ENCODE measurements around the gene C16orf92.

Gene C16orf92

GRCh38 chr16:30026449-30026848 is 3.5 kb downstream of the C16orf92 start:
- peaks cover 0 to 5% of the 10 kb centered on the region in 2 donors for H3K4me1 ChIP-seq (ENCODE audit: control insufficient read depth in 2 of 2, insufficient read depth in 2 of 2, low read length in 2 of 2)
- H3K9me3 ChIP-seq (ENCODE audit: control insufficient read depth in 2 of 2, low read length in 2 of 2): no peaks in the 10 kb centered on the region
- no peak overlapping the region for H3K27ac ChIP-seq (ENCODE audit: low read depth in 2 of 2, low read length in 2 of 2)
- no peaks in the 10 kb centered on the region for H3K36me3 ChIP-seq (ENCODE audit: control insufficient read depth in 2 of 2, insufficient read depth in 2 of 2, low read length in 2 of 2)
- H3K4me3 ChIP-seq (ENCODE audit: low read length in 2 of 2): no peak overlapping the region
- H3K9ac ChIP-seq (ENCODE audit: low read depth in 1 of 2, low read length in 2 of 2): no peak overlapping the region
- peaks cover 20 to 30% of the 10 kb centered on the region in 2 donors for H3K27me3 ChIP-seq (ENCODE audit: control insufficient read depth in 2 of 2, insufficient read depth in 2 of 2, low read length in 2 of 2)

- Histone ChIP-seq H3K36me3 (ENCODE audit: control insufficient read depth in 2 of 2, insufficient read depth in 2 of 2, low read length in 2 of 2) (no peaks in the 10 kb centered on the region), H3K4me3 (ENCODE audit: low read length in 2 of 2) (no peak overlapping the region), H3K4me1 (ENCODE audit: control insufficient read depth in 2 of 2, insufficient read depth in 2 of 2, low read length in 2 of 2) (no peaks in the 10 kb centered on the region), H3K9me3 (ENCODE audit: control insufficient read depth in 2 of 2, low read length in 2 of 2) (no peaks in the 10 kb centered on the region), H3K27ac (ENCODE audit: low read depth in 2 of 2, low read length in 2 of 2) (no peak overlapping the region), H3K9ac (ENCODE audit: low read depth in 1 of 2, low read length in 2 of 2) (no peak overlapping the region), H3K27me3 (ENCODE audit: control insufficient read depth in 2 of 2, insufficient read depth in 2 of 2, low read length in 2 of 2) (peaks cover 29 to 39% of the 10 kb centered on the region in 2 donors)
Measured at GRCh38 chr16:30027588-30028437, 4.8 kb downstream of the C16orf92 start.

GRCh38 chr16:30028438-30029076 is 5.6 kb downstream of the C16orf92 start:
- Histone ChIP-seq H3K36me3 (ENCODE audit: control insufficient read depth in 2 of 2, insufficient read depth in 2 of 2, low read length in 2 of 2) (no peaks in the 10 kb centered on the region), H3K27ac (ENCODE audit: low read depth in 2 of 2, low read length in 2 of 2) (no peak overlapping the region), H3K9ac (ENCODE audit: low read depth in 1 of 2, low read length in 2 of 2) (no peak overlapping the region), H3K27me3 (ENCODE audit: control insufficient read depth in 2 of 2, insufficient read depth in 2 of 2, low read length in 2 of 2) (peaks cover 29 to 39% of the 10 kb centered on the region in 2 donors), H3K4me3 (ENCODE audit: low read length in 2 of 2) (no peak overlapping the region), H3K9me3 (ENCODE audit: control insufficient read depth in 2 of 2, low read length in 2 of 2) (no peaks in the 10 kb centered on the region), H3K4me1 (ENCODE audit: control insufficient read depth in 2 of 2, insufficient read depth in 2 of 2, low read length in 2 of 2) (no peaks in the 10 kb centered on the region)

- Histone ChIP-seq H3K27me3 (ENCODE audit: control insufficient read depth in 2 of 2, insufficient read depth in 2 of 2, low read length in 2 of 2) (peaks cover 29 to 39% of the 10 kb centered on the region in 2 donors), H3K4me3 (ENCODE audit: low read length in 2 of 2) (no peak overlapping the region), H3K9ac (ENCODE audit: low read depth in 1 of 2, low read length in 2 of 2) (no peak overlapping the region), H3K27ac (ENCODE audit: low read depth in 2 of 2, low read length in 2 of 2) (no peak overlapping the region), H3K36me3 (ENCODE audit: control insufficient read depth in 2 of 2, insufficient read depth in 2 of 2, low read length in 2 of 2) (no peaks in the 10 kb centered on the region), H3K4me1 (ENCODE audit: control insufficient read depth in 2 of 2, insufficient read depth in 2 of 2, low read length in 2 of 2) (no peaks in the 10 kb centered on the region), H3K9me3 (ENCODE audit: control insufficient read depth in 2 of 2, low read length in 2 of 2) (no peaks in the 10 kb centered on the region)
Measured at GRCh38 chr16:30030011-30030685, 7.2 kb downstream of the C16orf92 start.

GRCh38 chr16:30030841-30031413 is 7.9 kb downstream of the C16orf92 start, which contains the start of gene TLCD3B:
Gene TLCD3B (minus strand): TSS chr16:30031271. CDS start chr16:30030527, 744 bp downstream.
- Histone ChIP-seq H3K36me3 (ENCODE audit: control insufficient read depth in 2 of 2, insufficient read depth in 2 of 2, low read length in 2 of 2) (no peaks in the 10 kb centered on the region), H3K9me3 (ENCODE audit: control insufficient read depth in 2 of 2, low read length in 2 of 2) (no peaks in the 10 kb centered on the region), H3K4me1 (ENCODE audit: control insufficient read depth in 2 of 2, insufficient read depth in 2 of 2, low read length in 2 of 2) (no peaks in the 10 kb centered on the region), H3K27ac (ENCODE audit: low read depth in 2 of 2, low read length in 2 of 2) (no peak within 1 kb of the TSS), H3K9ac (ENCODE audit: low read depth in 1 of 2, low read length in 2 of 2) (no peak within 1 kb of the TSS), H3K4me3 (ENCODE audit: low read length in 2 of 2) (no peak within 1 kb of the TSS), H3K27me3 (ENCODE audit: control insufficient read depth in 2 of 2, insufficient read depth in 2 of 2, low read length in 2 of 2) (peaks cover 29 to 33% of the 10 kb centered on the region in 2 donors)

GRCh38 chr16:30031477-30031918 is 8.5 kb downstream of the C16orf92 start:
- peaks cover 33 to 34% of the 10 kb centered on the region in 2 donors for H3K27me3 ChIP-seq (ENCODE audit: control insufficient read depth in 2 of 2, insufficient read depth in 2 of 2, low read length in 2 of 2)

GRCh38 chr16:30032083-30032819 is 9.3 kb downstream of the C16orf92 start:
- H3K27ac ChIP-seq (ENCODE audit: low read depth in 2 of 2, low read length in 2 of 2): no peak overlapping the region
- H3K4me1 ChIP-seq (ENCODE audit: control insufficient read depth in 2 of 2, insufficient read depth in 2 of 2, low read length in 2 of 2): no peaks in the 10 kb centered on the region
- H3K36me3 ChIP-seq (ENCODE audit: control insufficient read depth in 2 of 2, insufficient read depth in 2 of 2, low read length in 2 of 2): no peaks in the 10 kb centered on the region
- no peak overlapping the region for H3K4me3 ChIP-seq (ENCODE audit: low read length in 2 of 2)
- peaks cover 31 to 32% of the 10 kb centered on the region in 2 donors for H3K27me3 ChIP-seq (ENCODE audit: control insufficient read depth in 2 of 2, insufficient read depth in 2 of 2, low read length in 2 of 2)
- H3K9me3 ChIP-seq (ENCODE audit: control insufficient read depth in 2 of 2, low read length in 2 of 2): no peaks in the 10 kb centered on the region
- H3K9ac ChIP-seq (ENCODE audit: low read depth in 1 of 2, low read length in 2 of 2): no peak overlapping the region

More at GRCh38 chr16:30031477-30031918, 8.5 kb downstream of the C16orf92 start:
- Histone ChIP-seq H3K36me3 (ENCODE audit: control insufficient read depth in 2 of 2, insufficient read depth in 2 of 2, low read length in 2 of 2) (no peaks in the 10 kb centered on the region), H3K9ac (ENCODE audit: low read depth in 1 of 2, low read length in 2 of 2) (no peak overlapping the region), H3K27ac (ENCODE audit: low read depth in 2 of 2, low read length in 2 of 2) (no peak overlapping the region), H3K4me1 (ENCODE audit: control insufficient read depth in 2 of 2, insufficient read depth in 2 of 2, low read length in 2 of 2) (no peaks in the 10 kb centered on the region), H3K9me3 (ENCODE audit: control insufficient read depth in 2 of 2, low read length in 2 of 2) (no peaks in the 10 kb centered on the region), H3K4me3 (ENCODE audit: low read length in 2 of 2) (no peak overlapping the region)

GRCh38 chr16:30033270-30033669 is 10.3 kb downstream of the C16orf92 start:
- no peak overlapping the region for H3K27ac ChIP-seq (ENCODE audit: low read depth in 2 of 2, low read length in 2 of 2)
- no peaks in the 10 kb centered on the region for H3K9me3 ChIP-seq (ENCODE audit: control insufficient read depth in 2 of 2, low read length in 2 of 2)
- H3K4me3 ChIP-seq (ENCODE audit: low read length in 2 of 2): no peak overlapping the region
- H3K27me3 ChIP-seq (ENCODE audit: control insufficient read depth in 2 of 2, insufficient read depth in 2 of 2, low read length in 2 of 2): peaks cover 31 to 32% of the 10 kb centered on the region in 2 donors
- H3K36me3 ChIP-seq (ENCODE audit: control insufficient read depth in 2 of 2, insufficient read depth in 2 of 2, low read length in 2 of 2): no peaks in the 10 kb centered on the region
- H3K9ac ChIP-seq (ENCODE audit: low read depth in 1 of 2, low read length in 2 of 2): no peak overlapping the region
- H3K4me1 ChIP-seq (ENCODE audit: control insufficient read depth in 2 of 2, insufficient read depth in 2 of 2, low read length in 2 of 2): no peaks in the 10 kb centered on the region

GRCh38 chr16:30040221-30040620 is 17.2 kb downstream of the C16orf92 start:
- no peak overlapping the region for H3K9ac ChIP-seq (ENCODE audit: low read depth in 1 of 2, low read length in 2 of 2)
- H3K4me3 ChIP-seq (ENCODE audit: low read length in 2 of 2): no peak overlapping the region
- H3K9me3 ChIP-seq (ENCODE audit: control insufficient read depth in 2 of 2, low read length in 2 of 2): no peaks in the 10 kb centered on the region
- peaks cover 4 to 7% of the 10 kb centered on the region in 2 donors for H3K27me3 ChIP-seq (ENCODE audit: control insufficient read depth in 2 of 2, insufficient read depth in 2 of 2, low read length in 2 of 2)
- no peaks in the 10 kb centered on the region for H3K4me1 ChIP-seq (ENCODE audit: control insufficient read depth in 2 of 2, insufficient read depth in 2 of 2, low read length in 2 of 2)
- no peaks in the 10 kb centered on the region for H3K36me3 ChIP-seq (ENCODE audit: control insufficient read depth in 2 of 2, insufficient read depth in 2 of 2, low read length in 2 of 2)
- no peak overlapping the region for H3K27ac ChIP-seq (ENCODE audit: low read depth in 2 of 2, low read length in 2 of 2)
